Activated B cell treated with CpG ODN at 0.5 μM for 24 hours (primary cell): ENCODE data around the gene GPR26. TPM values are rescaled to one million over a fixed set of nuclear protein-coding genes. Genes with fewer than 3 reads are reported as not detected.

Experiments used
- ATAC-seq: fragments of 200-7000 bp; cut with Tn5 transposase; one replicate; pipeline ENCODE4 v1.10.0; 2021; ENCODE audit warnings: low read depth, mild to moderate bottlenecking, moderate library complexity
- CTCF ChIA-PET: fragments of 350-600 bp; sonication (Branson Sonifier 250); formaldehyde crosslinking; loops from one replicate; lab custom pipeline; 2021; ENCODE audit warnings: antibody characterized with exemption; lab: Charles Lee
- POLR2A ChIA-PET: fragments of 350-600 bp; sonication (Branson Sonifier 250); formaldehyde crosslinking; loops from one replicate; lab custom pipeline; 2021; ENCODE audit warnings: antibody characterized with exemption; lab: Charles Lee
- DNase-seq: peaks from one replicate; pipeline ENCODE4 v3.0.0; 2022
- H3K27ac Mint-ChIP-seq: one replicate; pipeline ENCODE4 v1.8.0; 2020; ENCODE audit warnings: mixed read lengths
- H3K27me3 Mint-ChIP-seq: one replicate; pipeline ENCODE4 v1.8.0; 2021; ENCODE audit warnings: mixed read lengths
- H3K36me3 Mint-ChIP-seq: one replicate; pipeline ENCODE4 v1.8.0; 2021; ENCODE audit warnings: low read depth, mixed read lengths
- H3K4me1 Mint-ChIP-seq: one replicate; pipeline ENCODE4 v1.8.0; 2021; ENCODE audit warnings: mixed read lengths
- H3K4me3 Mint-ChIP-seq: one replicate; pipeline ENCODE4 v1.8.0; 2020; ENCODE audit warnings: mild to moderate bottlenecking, mixed read lengths
- H3K9me3 Mint-ChIP-seq: one replicate; pipeline ENCODE4 v1.8.0; 2020; ENCODE audit warnings: mixed read lengths
- intact Hi-C: fragments of 100-400 bp; cut with micrococcal nuclease; formaldehyde crosslinking; loops from one replicate; pipeline ENCODE4 v1.15.1; 2024
- total RNA-seq: library from RNA; stranded (reverse); gene quantifications from 2 replicates; pipeline ENCODE4 v1.2.3, GENCODE V29; 2022
- TF ChIP-seq, protein P1 (sequence below): fragments of 200-600 bp; IDR thresholded peaks from one replicate; pipeline ENCODE4 v1.8.0; 2022; ENCODE audit warnings: antibody characterized with exemption, mild to moderate bottlenecking

The GPR26 gene
- total RNA-seq, 1 donor from 2014 or later, result not detected

DNA sequence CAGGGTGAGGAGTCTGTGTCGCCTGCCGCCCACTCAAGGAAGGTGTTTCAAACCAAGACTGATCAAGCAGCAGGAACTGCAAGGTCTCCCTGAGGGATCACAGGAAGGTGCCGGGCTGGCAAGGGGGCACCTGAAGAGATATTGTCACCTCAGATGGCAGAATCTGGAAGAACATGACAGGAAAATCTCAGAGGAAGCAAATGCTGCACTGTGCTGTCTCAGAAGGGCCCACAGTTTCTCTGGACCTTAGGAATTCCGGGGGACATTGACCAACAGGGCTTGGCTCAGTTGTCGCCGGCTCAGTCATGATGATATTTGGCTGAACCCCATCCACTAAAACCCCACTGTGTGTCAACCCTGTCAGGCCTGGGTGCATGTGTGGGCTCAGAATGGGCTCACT is 31.9 kb upstream of the GPR26 start:
- intact Hi-C loops, result no loop called here
- H3K4me3 Mint-ChIP-seq, result no peak overlapping the region
- no peak for DNase-seq
- ChIA-PET POLR2A (interaction anchor here (0.6 kb wide), 1 partner anchor 531 kb away, joined by 3 read pairs; no protein-coding TSS in a partner anchor), CTCF (no interaction called here)
- H3K27me3 Mint-ChIP-seq, result peaks cover 18% of the 10 kb centered on the region
- TF ChIP-seq, protein P1, sequence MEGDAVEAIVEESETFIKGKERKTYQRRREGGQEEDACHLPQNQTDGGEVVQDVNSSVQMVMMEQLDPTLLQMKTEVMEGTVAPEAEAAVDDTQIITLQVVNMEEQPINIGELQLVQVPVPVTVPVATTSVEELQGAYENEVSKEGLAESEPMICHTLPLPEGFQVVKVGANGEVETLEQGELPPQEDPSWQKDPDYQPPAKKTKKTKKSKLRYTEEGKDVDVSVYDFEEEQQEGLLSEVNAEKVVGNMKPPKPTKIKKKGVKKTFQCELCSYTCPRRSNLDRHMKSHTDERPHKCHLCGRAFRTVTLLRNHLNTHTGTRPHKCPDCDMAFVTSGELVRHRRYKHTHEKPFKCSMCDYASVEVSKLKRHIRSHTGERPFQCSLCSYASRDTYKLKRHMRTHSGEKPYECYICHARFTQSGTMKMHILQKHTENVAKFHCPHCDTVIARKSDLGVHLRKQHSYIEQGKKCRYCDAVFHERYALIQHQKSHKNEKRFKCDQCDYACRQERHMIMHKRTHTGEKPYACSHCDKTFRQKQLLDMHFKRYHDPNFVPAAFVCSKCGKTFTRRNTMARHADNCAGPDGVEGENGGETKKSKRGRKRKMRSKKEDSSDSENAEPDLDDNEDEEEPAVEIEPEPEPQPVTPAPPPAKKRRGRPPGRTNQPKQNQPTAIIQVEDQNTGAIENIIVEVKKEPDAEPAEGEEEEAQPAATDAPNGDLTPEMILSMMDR, result no peak
- no peaks in the 10 kb centered on the region for H3K4me1 Mint-ChIP-seq
- H3K36me3 Mint-ChIP-seq, result no peaks in the 10 kb centered on the region
- no peaks in the 10 kb centered on the region for H3K9me3 Mint-ChIP-seq
- no peak overlapping the region for H3K27ac Mint-ChIP-seq
- ATAC-seq, result no peak

DNA sequence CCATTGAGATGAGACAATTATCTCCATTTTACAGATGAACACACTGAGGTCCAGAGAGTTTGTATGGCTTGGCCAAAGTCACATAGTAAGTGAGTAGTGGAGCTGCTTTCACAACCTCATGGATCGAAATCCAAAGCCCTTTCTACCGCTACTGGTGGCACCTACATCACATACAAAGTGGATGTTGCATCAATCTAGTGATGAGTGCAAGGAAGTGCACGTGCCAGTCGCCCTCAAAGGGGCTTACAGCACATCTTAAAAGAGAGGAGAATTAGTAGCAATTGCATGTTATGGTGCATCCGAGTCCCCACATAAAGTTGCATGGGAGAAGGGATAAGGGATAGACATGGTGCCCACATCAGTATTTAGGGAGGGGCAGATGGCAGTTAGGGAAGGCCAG is 31.0 kb upstream of the GPR26 start:
- intact Hi-C loops, result no loop called here
- H3K9me3 Mint-ChIP-seq, result no peaks in the 10 kb centered on the region
- TF ChIP-seq, protein P1, result no peak
- DNase-seq (no peak), ATAC-seq (no peak)
- no peaks in the 10 kb centered on the region for H3K4me1 Mint-ChIP-seq
- H3K27ac Mint-ChIP-seq, result no peak overlapping the region
- POLR2A ChIA-PET, result no interaction called here
- CTCF ChIA-PET, result no interaction called here
- peaks cover 18% of the 10 kb centered on the region for H3K27me3 Mint-ChIP-seq
- H3K36me3 Mint-ChIP-seq, result no peaks in the 10 kb centered on the region
- H3K4me3 Mint-ChIP-seq, result no peak overlapping the region

DNA sequence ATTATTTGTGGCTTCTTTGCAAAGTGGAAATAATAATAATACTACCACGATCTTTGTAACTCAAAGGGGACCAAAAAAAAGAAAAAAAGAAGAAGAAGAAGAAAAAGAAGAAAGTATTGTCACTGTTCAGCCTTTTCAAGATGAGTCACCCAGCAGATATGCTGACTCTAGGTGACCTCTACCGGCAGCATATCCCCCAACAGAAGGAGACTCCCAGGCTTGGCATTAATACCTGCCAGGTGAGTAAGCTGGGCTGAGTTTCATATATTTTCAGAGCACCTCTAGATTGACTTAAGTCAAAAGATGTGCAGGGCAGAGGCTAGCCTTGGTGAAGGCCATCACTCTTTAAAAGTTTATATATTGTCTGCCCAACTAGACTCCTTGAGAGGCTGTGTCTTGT is 30.4 kb upstream of the GPR26 start:
- ATAC-seq, result no peak
- Mint-ChIP-seq H3K4me1 (no peaks in the 10 kb centered on the region), H3K4me3 (no peak overlapping the region), H3K9me3 (no peaks in the 10 kb centered on the region), H3K27ac (no peak overlapping the region), H3K27me3 (peaks cover 18% of the 10 kb centered on the region), H3K36me3 (no peaks in the 10 kb centered on the region)
- intact Hi-C loops, result no loop called here
- ChIA-PET CTCF (no interaction called here), POLR2A (no interaction called here)
- TF ChIP-seq, protein P1, result no peak
- no peak for DNase-seq

DNA sequence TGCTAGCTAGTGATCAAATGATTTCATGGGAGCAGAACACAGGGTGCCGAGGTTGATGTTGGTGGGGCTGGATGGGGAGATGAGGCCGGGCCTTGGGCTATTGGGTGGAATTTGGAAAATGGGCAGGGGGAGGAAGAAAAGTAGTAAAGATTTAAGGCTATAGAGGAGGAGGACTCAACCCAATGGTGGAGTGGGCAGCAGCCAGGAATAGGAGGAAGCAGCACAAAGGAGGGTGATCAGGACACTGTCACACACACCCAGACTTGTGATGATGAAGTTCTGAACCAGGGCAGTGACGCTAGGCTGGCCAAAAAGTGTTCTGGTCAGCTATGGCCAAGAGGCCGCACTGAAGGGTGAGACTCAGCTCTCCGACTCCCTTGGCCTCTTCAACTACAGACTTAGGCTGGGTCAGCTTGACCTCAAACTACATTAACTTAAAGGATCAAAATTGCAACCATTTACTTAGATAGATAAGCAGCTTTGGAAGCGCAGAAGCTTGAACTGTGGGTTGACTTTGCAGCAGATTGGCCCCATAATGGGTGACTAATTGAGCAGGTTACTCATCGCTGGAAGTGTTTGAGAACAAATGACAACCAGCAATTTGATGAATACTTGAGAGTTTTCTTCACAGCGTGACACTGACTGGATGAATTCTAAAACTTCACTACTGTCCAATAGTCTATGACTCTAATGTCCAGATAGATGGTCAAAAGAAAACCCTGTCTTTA is 29.4 kb upstream of the GPR26 start:
- H3K36me3 Mint-ChIP-seq, result no peaks in the 10 kb centered on the region
- H3K4me1 Mint-ChIP-seq, result no peaks in the 10 kb centered on the region
- TF ChIP-seq, protein P1, result no peak
- CTCF ChIA-PET, result no interaction called here
- ATAC-seq (no peak), DNase-seq (no peak)
- peaks cover 18% of the 10 kb centered on the region for H3K27me3 Mint-ChIP-seq
- intact Hi-C loops, result no loop called here
- H3K9me3 Mint-ChIP-seq, result no peaks in the 10 kb centered on the region
- POLR2A ChIA-PET, result no interaction called here
- no peak overlapping the region for H3K27ac Mint-ChIP-seq
- H3K4me3 Mint-ChIP-seq, result no peak overlapping the region

DNA sequence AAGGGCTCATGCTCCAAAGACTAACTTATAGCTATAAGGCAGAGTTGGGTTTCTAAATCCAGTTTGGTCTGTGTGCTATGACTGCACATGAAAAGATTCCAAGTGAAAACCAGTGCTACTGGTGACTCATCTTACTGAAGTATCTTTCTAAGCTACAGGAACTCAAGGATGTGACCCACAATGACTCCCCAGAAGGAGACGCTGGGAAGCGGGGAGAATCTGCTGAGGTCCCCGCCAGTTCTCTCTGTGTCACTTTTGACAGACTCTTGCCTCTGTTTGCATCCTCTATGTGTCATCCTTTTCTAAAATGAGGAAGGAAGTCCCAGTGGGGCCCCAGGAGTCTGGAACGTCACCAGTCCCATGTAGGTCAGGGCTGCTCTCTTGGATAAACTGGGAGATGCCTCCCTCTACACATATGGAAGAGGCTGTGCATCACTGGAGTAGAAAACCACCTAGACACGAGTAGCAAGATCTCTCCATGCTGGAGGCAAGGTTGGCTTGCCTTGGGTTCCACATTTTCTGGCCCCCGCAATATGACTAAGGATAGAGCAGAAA is 28.8 kb upstream of the GPR26 start:
- Mint-ChIP-seq H3K4me1 (no peaks in the 10 kb centered on the region), H3K36me3 (no peaks in the 10 kb centered on the region), H3K4me3 (no peak overlapping the region), H3K27me3 (peaks cover 15% of the 10 kb centered on the region), H3K27ac (no peak overlapping the region), H3K9me3 (no peaks in the 10 kb centered on the region)
- TF ChIP-seq, protein P1, result no peak
- POLR2A ChIA-PET, result no interaction called here
- intact Hi-C loops, result no loop called here
- ATAC-seq, result no peak
- DNase-seq, result no peak
- CTCF ChIA-PET, result no interaction called here
